ENCODE results near the gene GORASP2. TPM values are rescaled to one million over a fixed set of nuclear protein-coding genes. Genes with fewer than 3 reads are reported as not detected.
A peak's percentile ranks its signal among the peaks of the same experiment; 100 is the strongest.

GORASP2 gene
- total RNA-seq, 1 donor = 67.8 TPM

GRCh38 chr2:170929686-170930050, 615 bp downstream of the GORASP2 start:
- peak overlapping the region; percentile 76 for H3K4me3 ChIP-seq (ENCODE audit: low read depth, low read length)
- DNase-seq (ENCODE audit: low read depth) = peak; percentile 58
- no peak for TF ChIP-seq CTCF (IDR thresholded peaks at IDR 0.05; ENCODE audit: insufficient read depth, low read depth, low read length)

GRCh38 chr2:170930131-170930990, 1.3 kb downstream of the GORASP2 start:
- peak overlapping the region; percentile 76 for H3K4me3 ChIP-seq (ENCODE audit: low read depth, low read length)
- TF ChIP-seq CTCF (IDR thresholded peaks at IDR 0.05; ENCODE audit: insufficient read depth, low read depth, low read length) = no peak
- DNase-seq (ENCODE audit: low read depth) = peak; percentile 20

- DNase-seq (ENCODE audit: low read depth) = no peak
- TF ChIP-seq CTCF (IDR thresholded peaks at IDR 0.05; ENCODE audit: insufficient read depth, low read depth, low read length) = no peak
- H3K4me3 ChIP-seq (ENCODE audit: low read depth, low read length) = peak overlapping the region; percentile 76
Observed at GRCh38 chr2:170930991-170931266, 1.9 kb downstream of the GORASP2 start.

- DNase-seq (ENCODE audit: low read depth) = no peak
- H3K4me3 ChIP-seq (ENCODE audit: low read depth, low read length) = no peak overlapping the region
- no peak for TF ChIP-seq CTCF (IDR thresholded peaks at IDR 0.05; ENCODE audit: insufficient read depth, low read depth, low read length)
Observed at GRCh38 chr2:170932166-170932565, 3.1 kb downstream of the GORASP2 start.

- TF ChIP-seq CTCF (IDR thresholded peaks at IDR 0.05; ENCODE audit: insufficient read depth, low read depth, low read length) = no peak
- H3K4me3 ChIP-seq (ENCODE audit: low read depth, low read length) = no peak overlapping the region
- DNase-seq (ENCODE audit: low read depth) = no peak
Observed at GRCh38 chr2:170932948-170933347, 3.9 kb downstream of the GORASP2 start.

GRCh38 chr2:170937709-170938379, 8.8 kb downstream of the GORASP2 start:
- DNase-seq (ENCODE audit: low read depth) = no peak
- TF ChIP-seq CTCF (IDR thresholded peaks at IDR 0.05; ENCODE audit: insufficient read depth, low read depth, low read length) = no peak

More at GRCh38 chr2:170937709-170938379, 8.8 kb downstream of the GORASP2 start:
- no peak overlapping the region for H3K4me3 ChIP-seq (ENCODE audit: low read depth, low read length)

Measured in fibroblast of villous mesenchyme (primary cell).